B cell (primary cell): ENCODE measurements around the gene PRKCZ. TPM values are rescaled to one million over a fixed set of nuclear protein-coding genes. Genes with fewer than 3 reads are reported as not detected.
A peak's percentile ranks its signal among the peaks of the same experiment; 100 is the strongest.

ENCODE experiments used
- ATAC-seq: fragments of 200-7000 bp; cut with Tn5 transposase; one replicate; pipeline ENCODE4 v1.10.0; 2021; ENCODE audit warnings: low read depth, mild to moderate bottlenecking, moderate number of reproducible peaks, moderate library complexity
- CTCF ChIA-PET: fragments of 350-600 bp; sonication (Branson Sonifier 250); formaldehyde crosslinking; loops from one replicate; lab custom pipeline; 2021; ENCODE audit warnings: antibody characterized with exemption, inconsistent platforms; lab: Charles Lee
- POLR2A ChIA-PET: fragments of 350-600 bp; sonication (Branson Sonifier 250); formaldehyde crosslinking; loops from one replicate; lab custom pipeline; 2021; ENCODE audit warnings: antibody characterized with exemption; lab: Charles Lee
- DNase-seq: peaks from one replicate; pipeline ENCODE4 v3.0.0; 2013
- H2AFZ ChIP-seq: 2 replicates; pipeline ENCODE4 v1.6.1; 2012; ENCODE audit warnings: mild to moderate bottlenecking, low read depth, low read length; ENCODE audit not compliant: insufficient read depth, poor library complexity, severe bottlenecking
- H3K27ac ChIP-seq, 2 donors: 1 replicate in 1 of 2; 2 replicates in 1 of 2; pipeline ENCODE4 v1.5.1; 2012 to 2013; ENCODE audit warnings: low read length in 2 of 2, mild to moderate bottlenecking in 2 of 2, moderate library complexity in 1 of 2
- H3K27me3 ChIP-seq, 4 experiments: fragments of 200-600 bp in 1 of 4; sonication (generic) in 1 of 4; replicated peaks in 1 of 4; 1 replicate in 2 of 4; 2 replicates in 2 of 4; pipeline versions ENCODE4 v1.6.1 to v1.7.0; 2013 to 2016; ENCODE audit warnings: low read length in 3 of 4, mild to moderate bottlenecking in 2 of 4, mixed read lengths in 1 of 4, moderate library complexity in 1 of 4; ENCODE audit not compliant: insufficient read depth in 4 of 4, control insufficient read depth in 3 of 4; ENCODE audit errors: control extremely low read depth in 1 of 4
- H3K36me3 ChIP-seq, 2 experiments: replicated peaks in 1 of 2; 1 replicate in 1 of 2; 2 replicates in 1 of 2; pipeline versions ENCODE4 v1.6.1 to v1.7.1; 2013; ENCODE audit warnings: low read length in 1 of 2; ENCODE audit not compliant: insufficient read depth in 2 of 2, control insufficient read depth in 1 of 2; ENCODE audit errors: control extremely low read depth in 1 of 2, extremely low read depth in 1 of 2
- H3K4me1 ChIP-seq, 2 donors: fragments of 200-600 bp in 1 of 2; sonication (generic) in 1 of 2; 1 replicate in 1 of 2; 2 replicates in 1 of 2; pipeline versions ENCODE4 v1.5.1 to v1.6.1; 2013 to 2017; ENCODE audit warnings: low read length in 2 of 2; ENCODE audit not compliant: control insufficient read depth in 2 of 2, insufficient read depth in 2 of 2
- H3K4me2 ChIP-seq: replicated peaks from 2 replicates; pipeline ENCODE3; 2012; ENCODE audit warnings: mild to moderate bottlenecking, low read depth, low read length; ENCODE audit not compliant: poor library complexity, severe bottlenecking
- H3K4me3 ChIP-seq, 5 experiments: fragments of 200-600 bp in 1 of 5; sonication (generic) in 1 of 5; 1 replicate in 3 of 5; 2 replicates in 2 of 5; pipeline versions ENCODE4 v1.5.1 to v1.7.0; 2011 to 2016; ENCODE audit warnings: low read length in 4 of 5, mild to moderate bottlenecking in 4 of 5, low read depth in 2 of 5, control low read depth in 1 of 5, moderate library complexity in 1 of 5; ENCODE audit not compliant: insufficient read depth in 1 of 5; ENCODE audit errors: control extremely low read depth in 1 of 5, extremely low read depth in 1 of 5
- H3K79me2 ChIP-seq: fragments of 200-600 bp; sonication (generic); one replicate; pipeline ENCODE4 v1.6.0; 2016; ENCODE audit warnings: low read length; ENCODE audit not compliant: control insufficient read depth, insufficient read depth
- H3K9ac ChIP-seq: fragments of 200-600 bp; sonication (generic); 2 replicates; pipeline ENCODE4 v1.6.1; 2017; ENCODE audit warnings: mild to moderate bottlenecking, low read length, moderate library complexity
- H3K9me3 ChIP-seq, 3 donors: one replicate each; pipeline versions ENCODE4 v1.6.1 to v1.7.1; 2013; ENCODE audit warnings: low read length in 2 of 3; ENCODE audit not compliant: control insufficient read depth in 2 of 3, insufficient read depth in 1 of 3; ENCODE audit errors: control extremely low read depth in 1 of 3
- H4K20me1 ChIP-seq: 2 replicates; pipeline ENCODE4 v1.6.0; 2012; ENCODE audit warnings: mild to moderate bottlenecking, low read length; ENCODE audit not compliant: insufficient read depth, control insufficient read depth, poor library complexity, severe bottlenecking
- H3K27ac Mint-ChIP-seq: one replicate; pipeline ENCODE4 v1.8.0; 2021; ENCODE audit warnings: mixed read lengths
- H3K27me3 Mint-ChIP-seq: one replicate; pipeline ENCODE4 v1.8.0; 2021; ENCODE audit warnings: mixed read lengths
- H3K4me1 Mint-ChIP-seq: one replicate; pipeline ENCODE4 v1.8.0; 2021; ENCODE audit warnings: mixed read lengths
- H3K4me3 Mint-ChIP-seq: one replicate; pipeline ENCODE4 v1.8.0; 2021; ENCODE audit warnings: mixed read lengths
- H3K9me3 Mint-ChIP-seq: one replicate; pipeline ENCODE4 v1.8.0; 2022; ENCODE audit warnings: mixed read lengths; ENCODE audit not compliant: insufficient read depth
- EZH2 ChIP-seq: IDR thresholded peaks from 2 replicates; pipeline ENCODE4 v1.6.1; 2012; ENCODE audit warnings: borderline replicate concordance, low read depth, mild to moderate bottlenecking, moderate library complexity, low read length; ENCODE audit not compliant: insufficient read depth, poor library complexity, severe bottlenecking
- WGBS: methylation state at CpG from one replicate; pipeline ENCODE4 v1.1.5; 2013; ENCODE audit warnings: missing lambda C conversion rate; ENCODE audit not compliant: insufficient coverage; 5-methylcytosine and 5-hydroxymethylcytosine counted together
- intact Hi-C: fragments of 100-400 bp; cut with micrococcal nuclease; formaldehyde crosslinking; loops from one replicate; pipeline ENCODE4 v1.10.0; 2022
- polyA plus RNA-seq: library from polyadenylated mRNA; depleted of rRNA; stranded (reverse); fragments of >200 nt; gene quantifications from 2 replicates; pipeline ENCODE4 v1.2.3, GENCODE V29; 2012
- total RNA-seq, 2 donors: library from RNA; stranded (reverse); fragments of 120-200 nt in 1 of 2; gene quantifications; 1 replicate in 1 of 2; 2 replicates in 1 of 2; pipeline versions ENCODE4 v1.2.3 to v1.2.4, GENCODE V29; 2013 to 2022
- TF ChIP-seq, protein P1 (sequence below): fragments of 200-600 bp; IDR thresholded peaks from one replicate; pipeline ENCODE4 v1.8.0; 2022; ENCODE audit warnings: antibody characterized with exemption, mild to moderate bottlenecking

The PRKCZ gene
- total and polyA plus RNA-seq, 2 donors (not counting 1 experiment from before 2014, with no cell fraction given), result 17.9 to 53.2 TPM

DNA sequence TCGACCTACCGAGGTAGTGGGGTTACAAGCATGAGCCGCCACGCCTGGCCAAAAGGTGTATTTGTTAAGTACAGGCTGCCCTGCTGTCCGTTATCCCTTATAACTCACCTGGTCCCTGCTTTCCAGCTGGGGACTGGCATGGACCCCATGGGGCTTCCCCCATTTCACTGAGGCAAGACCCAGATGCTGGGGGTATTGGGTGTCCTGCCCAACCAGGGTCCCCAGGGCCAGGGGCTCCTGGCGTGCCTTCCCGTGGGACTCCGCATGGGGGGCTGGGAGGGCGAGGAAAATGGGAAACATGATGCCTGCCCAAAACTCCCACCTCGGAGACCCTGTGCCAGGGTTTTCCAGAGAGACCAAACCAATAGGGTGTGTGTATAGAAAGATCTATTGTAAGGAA lies 79.9 kb downstream of the PRKCZ start:
- Histone ChIP-seq H3K4me3 (no peak overlapping the region), H3K4me1 (peaks cover 31 to 46% of the 10 kb centered on the region in 2 donors), H3K4me2 (no peak overlapping the region), H4K20me1 (peaks cover 29% of the 10 kb centered on the region), H3K9ac (no peak overlapping the region), H3K79me2 (peaks cover 38% of the 10 kb centered on the region), H3K9me3 (no peaks in the 10 kb centered on the region), H3K27me3 (no peaks in the 10 kb centered on the region), H3K27ac (no peak overlapping the region), H2AFZ (no peak overlapping the region), H3K36me3 (no peaks in the 10 kb centered on the region)
- intact Hi-C loops, result loop anchor here (5.0 kb wide), 3 partner anchors 77 to 252 kb away; partner anchors contain the start of genes CALML6 and TMEM52
- 95% methylated on average over 9 of the region's 10 CpGs for WGBS
- TF ChIP-seq EZH2, result no peak
- TF ChIP-seq, protein P1, sequence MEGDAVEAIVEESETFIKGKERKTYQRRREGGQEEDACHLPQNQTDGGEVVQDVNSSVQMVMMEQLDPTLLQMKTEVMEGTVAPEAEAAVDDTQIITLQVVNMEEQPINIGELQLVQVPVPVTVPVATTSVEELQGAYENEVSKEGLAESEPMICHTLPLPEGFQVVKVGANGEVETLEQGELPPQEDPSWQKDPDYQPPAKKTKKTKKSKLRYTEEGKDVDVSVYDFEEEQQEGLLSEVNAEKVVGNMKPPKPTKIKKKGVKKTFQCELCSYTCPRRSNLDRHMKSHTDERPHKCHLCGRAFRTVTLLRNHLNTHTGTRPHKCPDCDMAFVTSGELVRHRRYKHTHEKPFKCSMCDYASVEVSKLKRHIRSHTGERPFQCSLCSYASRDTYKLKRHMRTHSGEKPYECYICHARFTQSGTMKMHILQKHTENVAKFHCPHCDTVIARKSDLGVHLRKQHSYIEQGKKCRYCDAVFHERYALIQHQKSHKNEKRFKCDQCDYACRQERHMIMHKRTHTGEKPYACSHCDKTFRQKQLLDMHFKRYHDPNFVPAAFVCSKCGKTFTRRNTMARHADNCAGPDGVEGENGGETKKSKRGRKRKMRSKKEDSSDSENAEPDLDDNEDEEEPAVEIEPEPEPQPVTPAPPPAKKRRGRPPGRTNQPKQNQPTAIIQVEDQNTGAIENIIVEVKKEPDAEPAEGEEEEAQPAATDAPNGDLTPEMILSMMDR, result no peak
- Mint-ChIP-seq H3K27me3 (no peaks in the 10 kb centered on the region), H3K4me3 (no peak overlapping the region), H3K9me3 (no peaks in the 10 kb centered on the region), H3K4me1 (peaks cover 43% of the 10 kb centered on the region), H3K27ac (no peak overlapping the region)
- ChIA-PET CTCF (interaction anchor here (1.3 to 5.1 kb wide), 2 partner anchors 9 to 44 kb away, joined by 3 to 33 read pairs; no protein-coding TSS in a partner anchor), POLR2A (no interaction called here)
- no peak for ATAC-seq
- DNase-seq, result no peak

- no peaks in the 10 kb centered on the region for H3K9me3 Mint-ChIP-seq
- TF ChIP-seq, protein P1, result no peak
- no peak for TF ChIP-seq EZH2
- CTCF ChIA-PET, result interaction anchor here (5.1 kb wide), 1 partner anchor 8 kb away, joined by 33 read pairs; no protein-coding TSS in a partner anchor
- H3K4me3 ChIP-seq, result no peak overlapping the region
- no peak overlapping the region for H3K9ac ChIP-seq
- no peak overlapping the region for H3K4me2 ChIP-seq
- no peak for DNase-seq
- H3K27me3 ChIP-seq, result no peaks in the 10 kb centered on the region
- ATAC-seq, result no peak
- H3K9me3 ChIP-seq, result no peaks in the 10 kb centered on the region
- H2AFZ ChIP-seq, result no peak overlapping the region
- peaks cover 21% of the 10 kb centered on the region for H4K20me1 ChIP-seq
- WGBS, result 96% methylated on average over 15 of the region's 15 CpGs
- H3K4me1 Mint-ChIP-seq, result peaks cover 41% of the 10 kb centered on the region
- intact Hi-C loops, result loop anchor here (5.0 kb wide), 3 partner anchors 76 to 251 kb away; partner anchors contain the start of genes CALML6 and TMEM52
- H3K27ac ChIP-seq, result no peak overlapping the region
- peaks cover 31% of the 10 kb centered on the region for H3K79me2 ChIP-seq
- POLR2A ChIA-PET, result interaction anchor here (0.5 kb wide), 1 partner anchor 218 kb away, joined by 7 read pairs; no protein-coding TSS in a partner anchor
- H3K4me3 Mint-ChIP-seq, result no peak overlapping the region
- H3K36me3 ChIP-seq, result no peaks in the 10 kb centered on the region
- peaks cover 29 to 39% of the 10 kb centered on the region in 2 donors for H3K4me1 ChIP-seq
- H3K27me3 Mint-ChIP-seq, result no peaks in the 10 kb centered on the region
- peak overlapping the region; percentile 17 for H3K27ac Mint-ChIP-seq
These were observed 80.7 kb downstream of the PRKCZ start for GRCh38 chr1:2130871-2131289.
